ENCODE results near the gene PDCD10.

The PDCD10 gene

DNA sequence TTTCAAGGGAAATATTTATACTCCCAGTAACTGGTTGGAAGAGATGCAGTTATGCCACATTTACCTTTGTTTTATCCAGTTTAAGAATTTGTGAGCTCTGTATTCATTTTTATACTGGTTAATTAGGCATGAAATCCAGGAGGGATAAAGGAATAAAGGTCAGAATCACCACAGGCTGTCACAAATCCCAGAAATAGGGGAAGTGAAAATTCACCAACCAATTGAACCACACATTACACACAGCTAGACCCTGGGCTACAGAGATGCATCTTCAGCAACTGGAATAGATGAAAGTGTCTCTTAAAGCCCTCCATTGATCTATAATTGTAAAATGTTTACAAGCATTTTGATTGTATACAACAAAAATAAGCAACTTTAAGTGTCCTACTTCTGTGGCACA lies 19.4 kb upstream of the PDCD10 start:
- H3K4me1 ChIP-seq, result no peaks in the 10 kb centered on the region
- no peak overlapping the region for H3K27ac ChIP-seq
- no peak overlapping the region for H3K4me2 ChIP-seq (ENCODE audit: low read length)
- H3K9me3 ChIP-seq (ENCODE audit: control insufficient read depth, low read length), result no peaks in the 10 kb centered on the region
- H3K9ac ChIP-seq, result no peak overlapping the region
- H3K79me2 ChIP-seq, result no peaks in the 10 kb centered on the region
- H3K4me3 ChIP-seq (ENCODE audit: low read depth, low read length), result no peak overlapping the region
- TF ChIP-seq, protein P1, sequence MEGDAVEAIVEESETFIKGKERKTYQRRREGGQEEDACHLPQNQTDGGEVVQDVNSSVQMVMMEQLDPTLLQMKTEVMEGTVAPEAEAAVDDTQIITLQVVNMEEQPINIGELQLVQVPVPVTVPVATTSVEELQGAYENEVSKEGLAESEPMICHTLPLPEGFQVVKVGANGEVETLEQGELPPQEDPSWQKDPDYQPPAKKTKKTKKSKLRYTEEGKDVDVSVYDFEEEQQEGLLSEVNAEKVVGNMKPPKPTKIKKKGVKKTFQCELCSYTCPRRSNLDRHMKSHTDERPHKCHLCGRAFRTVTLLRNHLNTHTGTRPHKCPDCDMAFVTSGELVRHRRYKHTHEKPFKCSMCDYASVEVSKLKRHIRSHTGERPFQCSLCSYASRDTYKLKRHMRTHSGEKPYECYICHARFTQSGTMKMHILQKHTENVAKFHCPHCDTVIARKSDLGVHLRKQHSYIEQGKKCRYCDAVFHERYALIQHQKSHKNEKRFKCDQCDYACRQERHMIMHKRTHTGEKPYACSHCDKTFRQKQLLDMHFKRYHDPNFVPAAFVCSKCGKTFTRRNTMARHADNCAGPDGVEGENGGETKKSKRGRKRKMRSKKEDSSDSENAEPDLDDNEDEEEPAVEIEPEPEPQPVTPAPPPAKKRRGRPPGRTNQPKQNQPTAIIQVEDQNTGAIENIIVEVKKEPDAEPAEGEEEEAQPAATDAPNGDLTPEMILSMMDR (IDR thresholded peaks at IDR 0.05), result no peak
- H2AFZ ChIP-seq, result no peak overlapping the region
- no peaks in the 10 kb centered on the region for H3K36me3 ChIP-seq (ENCODE audit: control insufficient read depth, insufficient read depth, low read length)
- H3K27me3 ChIP-seq (ENCODE audit: control insufficient read depth, insufficient read depth, low read length), result no peaks in the 10 kb centered on the region

DNA sequence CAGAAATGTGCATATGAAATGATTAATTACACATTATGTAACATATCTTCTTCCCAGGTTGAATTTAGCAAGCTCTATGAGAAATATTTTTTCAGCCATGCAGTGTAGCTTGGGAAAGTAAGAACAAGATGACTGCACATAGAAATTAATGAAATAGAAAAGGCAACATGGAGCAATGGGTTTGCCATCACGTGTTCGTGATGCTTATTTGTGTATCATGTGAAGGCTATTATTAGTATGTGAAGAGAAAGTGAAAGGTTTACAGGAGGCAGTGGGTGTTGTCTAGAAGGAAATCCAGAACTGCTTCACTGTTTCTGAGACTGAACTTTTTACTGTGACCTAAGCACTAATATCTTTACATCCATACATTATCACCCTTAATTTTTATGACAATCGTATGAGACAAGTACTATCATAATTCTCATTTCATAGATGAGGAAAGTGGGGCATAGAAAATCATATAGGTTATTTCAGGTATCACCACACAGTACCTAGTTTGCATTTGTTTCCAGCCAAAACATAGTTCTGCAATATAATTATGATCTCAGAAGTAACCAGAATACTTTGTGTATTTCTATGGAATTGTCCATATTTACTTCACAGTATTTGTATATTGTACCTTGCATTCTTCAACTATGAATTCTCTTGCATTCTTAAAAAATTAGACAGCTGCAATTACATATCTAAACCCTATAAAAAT lies 15.7 kb upstream of the PDCD10 start:
- H3K4me1 ChIP-seq, result no peaks in the 10 kb centered on the region
- no peak overlapping the region for H3K4me2 ChIP-seq (ENCODE audit: low read length)
- H3K9ac ChIP-seq, result no peak overlapping the region
- TF ChIP-seq, protein P1 (IDR thresholded peaks at IDR 0.05), result no peak
- no peaks in the 10 kb centered on the region for H3K79me2 ChIP-seq
- H3K4me3 ChIP-seq (ENCODE audit: low read depth, low read length), result no peak overlapping the region
- no peak overlapping the region for H2AFZ ChIP-seq
- no peaks in the 10 kb centered on the region for H3K36me3 ChIP-seq (ENCODE audit: control insufficient read depth, insufficient read depth, low read length)
- H3K27ac ChIP-seq, result no peak overlapping the region
- no peaks in the 10 kb centered on the region for H3K9me3 ChIP-seq (ENCODE audit: control insufficient read depth, low read length)
- H3K27me3 ChIP-seq (ENCODE audit: control insufficient read depth, insufficient read depth, low read length), result no peaks in the 10 kb centered on the region

DNA sequence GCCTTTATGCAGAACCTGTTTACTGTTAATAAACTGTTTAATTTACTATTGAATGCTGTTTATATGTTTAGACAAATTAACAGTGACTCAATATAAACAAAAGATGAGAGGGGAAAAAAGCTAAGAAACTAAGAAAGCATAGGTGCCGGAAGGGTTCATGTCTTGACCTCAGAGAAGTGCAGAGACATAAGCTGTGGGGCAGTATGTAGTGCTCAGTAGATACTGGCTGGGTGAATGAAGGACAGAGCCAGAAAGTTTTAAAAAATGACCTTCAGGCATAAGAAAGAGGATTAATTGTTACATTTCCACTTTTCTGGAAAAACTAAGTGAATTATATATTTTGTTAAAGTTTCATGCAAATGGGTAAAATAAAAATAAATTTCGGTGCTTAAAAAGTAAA lies 15.0 kb upstream of the PDCD10 start:
- TF ChIP-seq, protein P1 (IDR thresholded peaks at IDR 0.05), result no peak
- Histone ChIP-seq H3K4me3 (ENCODE audit: low read depth, low read length) (no peak overlapping the region), H3K27me3 (ENCODE audit: control insufficient read depth, insufficient read depth, low read length) (no peaks in the 10 kb centered on the region)

DNA sequence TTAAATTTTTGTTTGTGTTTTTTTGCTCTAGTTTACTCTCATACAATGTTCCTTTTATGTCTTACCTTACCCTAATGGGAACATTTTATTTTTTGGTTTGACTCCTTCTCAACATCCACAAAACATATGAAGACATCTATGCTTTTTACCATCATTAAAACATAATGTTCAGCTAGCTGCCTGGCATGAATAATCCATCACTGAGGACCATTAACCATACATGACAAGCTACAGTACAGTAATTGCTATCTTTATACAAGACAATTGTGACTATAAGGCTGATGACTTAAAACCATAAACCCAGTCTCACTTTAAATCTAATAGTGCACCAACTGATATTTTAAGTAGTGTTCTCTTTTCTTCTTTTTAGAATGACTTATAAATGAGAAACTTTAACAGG lies 14.5 kb upstream of the PDCD10 start:
- TF ChIP-seq, protein P1 (IDR thresholded peaks at IDR 0.05), result no peak
- Histone ChIP-seq H3K4me2 (ENCODE audit: low read length) (no peak overlapping the region), H2AFZ (no peak overlapping the region), H3K4me1 (no peaks in the 10 kb centered on the region), H3K36me3 (ENCODE audit: control insufficient read depth, insufficient read depth, low read length) (no peaks in the 10 kb centered on the region), H3K79me2 (no peaks in the 10 kb centered on the region), H3K9ac (no peak overlapping the region), H3K27ac (no peak overlapping the region), H3K9me3 (ENCODE audit: control insufficient read depth, low read length) (no peaks in the 10 kb centered on the region), H3K4me3 (ENCODE audit: low read depth, low read length) (no peak overlapping the region), H3K27me3 (ENCODE audit: control insufficient read depth, insufficient read depth, low read length) (no peaks in the 10 kb centered on the region)

More for the DNA sequence above, 15.0 kb upstream of the PDCD10 start:
- H3K4me2 ChIP-seq (ENCODE audit: low read length), result no peak overlapping the region
- H3K79me2 ChIP-seq, result no peaks in the 10 kb centered on the region
- H3K9me3 ChIP-seq (ENCODE audit: control insufficient read depth, low read length), result no peaks in the 10 kb centered on the region
- H3K36me3 ChIP-seq (ENCODE audit: control insufficient read depth, insufficient read depth, low read length), result no peaks in the 10 kb centered on the region
- no peak overlapping the region for H3K9ac ChIP-seq
- no peaks in the 10 kb centered on the region for H3K4me1 ChIP-seq
- H2AFZ ChIP-seq, result no peak overlapping the region
- no peak overlapping the region for H3K27ac ChIP-seq

DNA sequence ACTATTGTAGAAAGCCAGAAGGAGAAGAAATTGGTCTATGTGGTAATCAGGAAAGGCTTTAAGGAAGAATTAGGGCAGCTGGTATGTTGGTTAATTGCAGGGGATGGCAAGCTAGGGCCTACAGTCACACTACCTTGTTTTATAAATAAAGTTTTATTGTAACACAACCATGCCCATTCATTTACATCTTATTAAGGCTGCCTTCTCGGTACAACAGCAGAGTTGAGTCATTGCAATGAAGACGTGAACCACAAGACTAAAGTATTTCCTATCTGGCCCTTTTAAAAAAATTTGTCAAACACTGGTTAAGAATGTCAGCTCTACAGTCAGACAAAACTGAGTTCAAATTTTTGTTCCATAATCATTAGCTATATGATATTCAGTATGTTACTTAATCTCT lies 9.1 kb upstream of the PDCD10 start:
- H3K36me3 ChIP-seq (ENCODE audit: control insufficient read depth, insufficient read depth, low read length), result no peaks in the 10 kb centered on the region
- no peaks in the 10 kb centered on the region for H3K79me2 ChIP-seq
- H3K4me2 ChIP-seq (ENCODE audit: low read length), result no peak overlapping the region
- TF ChIP-seq, protein P1 (IDR thresholded peaks at IDR 0.05), result no peak
- no peak overlapping the region for H2AFZ ChIP-seq
- no peaks in the 10 kb centered on the region for H3K27me3 ChIP-seq (ENCODE audit: control insufficient read depth, insufficient read depth, low read length)
- no peak overlapping the region for H3K9ac ChIP-seq
- H3K4me3 ChIP-seq (ENCODE audit: low read depth, low read length), result no peak overlapping the region
- no peaks in the 10 kb centered on the region for H3K9me3 ChIP-seq (ENCODE audit: control insufficient read depth, low read length)
- H3K27ac ChIP-seq, result no peak overlapping the region
- H3K4me1 ChIP-seq, result no peaks in the 10 kb centered on the region

Data from parathyroid adenoma (tissue), 2 donors.